Gastroesophageal sphincter (tissue), 3 donors: ENCODE data around the gene SLC36A1.

Experiments used
- EP300 ChIP-seq: sonication (generic); formaldehyde crosslinking; IDR thresholded peaks from one replicate; pipeline ENCODE4 v1.6.1; 2017; ENCODE audit warnings: antibody characterized with exemption, mild to moderate bottlenecking
- POLR2A ChIP-seq, 2 donors: fragments of 450-650 bp; IDR thresholded peaks; one replicate each; pipeline ENCODE4 v1.6.1; 2017; ENCODE audit warnings: antibody characterized with exemption in 2 of 2, mild to moderate bottlenecking in 2 of 2, moderate library complexity in 1 of 2
- TF ChIP-seq, protein P1 (sequence below), 4 experiments: fragments of 200-600 bp in 2 of 4; fragments of 450-650 bp in 2 of 4; sonication (generic) in 1 of 4; IDR thresholded peaks; one replicate each; pipeline ENCODE4 v1.5.1; 2017 to 2019; ENCODE audit warnings: antibody characterized with exemption in 4 of 4, mild to moderate bottlenecking in 2 of 4, moderate library complexity in 2 of 4

DNA sequence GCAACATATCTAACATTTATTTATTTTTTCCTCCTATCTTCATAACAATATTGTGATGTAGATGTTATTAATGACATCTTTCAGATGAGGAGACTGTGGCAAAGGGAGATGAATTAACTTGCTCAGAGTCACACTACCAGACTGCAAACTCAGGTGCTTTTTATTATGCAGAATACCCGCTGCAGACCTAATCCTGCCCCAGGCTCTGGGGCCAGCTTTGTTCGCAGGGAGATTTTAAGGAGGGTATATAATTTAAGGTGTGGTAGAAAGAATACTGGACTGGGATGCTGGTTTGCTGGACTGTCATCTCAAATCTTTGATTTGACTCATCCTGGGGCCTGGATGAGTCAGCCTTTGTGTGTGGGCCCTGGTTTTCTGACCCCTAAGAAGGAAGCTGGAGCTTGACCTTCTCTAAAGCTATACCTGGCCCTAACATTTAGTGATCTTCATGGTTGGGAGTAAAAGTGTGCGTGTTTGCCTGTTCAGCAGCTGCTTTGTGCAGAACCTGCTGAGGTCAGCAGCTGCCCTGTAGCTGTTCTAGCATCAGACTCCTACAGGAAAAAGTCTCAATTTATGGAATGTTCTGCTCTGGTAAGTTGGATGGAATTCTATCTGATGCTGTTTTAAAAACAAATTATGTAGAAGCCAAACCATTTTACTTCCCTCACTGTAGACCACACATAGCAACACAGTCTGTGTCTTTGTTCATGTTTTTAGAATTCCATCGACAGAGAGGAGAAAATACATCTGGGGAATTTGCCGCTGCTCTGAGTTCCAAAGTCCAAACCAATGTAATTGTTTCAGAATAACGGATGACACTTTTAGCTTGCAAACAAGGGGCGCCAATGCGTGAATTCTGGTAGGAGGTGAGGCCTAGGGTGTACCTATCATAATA, 4.5 kb downstream of the SLC36A1 start:
- no peak for TF ChIP-seq POLR2A (IDR thresholded peaks at IDR 0.05)
- TF ChIP-seq, protein P1, sequence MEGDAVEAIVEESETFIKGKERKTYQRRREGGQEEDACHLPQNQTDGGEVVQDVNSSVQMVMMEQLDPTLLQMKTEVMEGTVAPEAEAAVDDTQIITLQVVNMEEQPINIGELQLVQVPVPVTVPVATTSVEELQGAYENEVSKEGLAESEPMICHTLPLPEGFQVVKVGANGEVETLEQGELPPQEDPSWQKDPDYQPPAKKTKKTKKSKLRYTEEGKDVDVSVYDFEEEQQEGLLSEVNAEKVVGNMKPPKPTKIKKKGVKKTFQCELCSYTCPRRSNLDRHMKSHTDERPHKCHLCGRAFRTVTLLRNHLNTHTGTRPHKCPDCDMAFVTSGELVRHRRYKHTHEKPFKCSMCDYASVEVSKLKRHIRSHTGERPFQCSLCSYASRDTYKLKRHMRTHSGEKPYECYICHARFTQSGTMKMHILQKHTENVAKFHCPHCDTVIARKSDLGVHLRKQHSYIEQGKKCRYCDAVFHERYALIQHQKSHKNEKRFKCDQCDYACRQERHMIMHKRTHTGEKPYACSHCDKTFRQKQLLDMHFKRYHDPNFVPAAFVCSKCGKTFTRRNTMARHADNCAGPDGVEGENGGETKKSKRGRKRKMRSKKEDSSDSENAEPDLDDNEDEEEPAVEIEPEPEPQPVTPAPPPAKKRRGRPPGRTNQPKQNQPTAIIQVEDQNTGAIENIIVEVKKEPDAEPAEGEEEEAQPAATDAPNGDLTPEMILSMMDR (IDR thresholded peaks at IDR 0.05), result no peak
- TF ChIP-seq EP300, result no peak
